H1 (cell line): Measurements from ENCODE around the gene RUNX1. TPM values are rescaled to one million over a fixed set of nuclear protein-coding genes. Genes with fewer than 3 reads are reported as not detected.

ENCODE experiments used
- ASH2L ChIP-seq: fragments of 200-600, 300-600 bp; sonication (generic); IDR thresholded peaks from one replicate; pipeline ENCODE4 v1.7.1; 2017; ENCODE audit warnings: low read length
- CHD2 ChIP-seq: IDR thresholded peaks from 2 replicates; pipeline ENCODE4 v1.6.1; 2012; ENCODE audit warnings: low read length, improper control_type of control experiment
- KDM1A ChIP-seq: fragments of 200-600, 300-600 bp; sonication (generic); IDR thresholded peaks from 2 replicates; pipeline ENCODE4 v1.7.1; 2016; ENCODE audit warnings: mild to moderate bottlenecking, low read length, borderline replicate concordance
- TEAD4 ChIP-seq: IDR thresholded peaks from 2 replicates; pipeline ENCODE4 v1.6.1; 2012; ENCODE audit warnings: low read depth, low read length, inconsistent platforms, mixed read lengths
- polyA plus RNA-seq, 7 experiments: library from polyadenylated mRNA; depleted of rRNA in 3 of 7; stranded (reverse) in 5 of 7; unstranded in 2 of 7; fragments of >200 nt in 5 of 7; fragments of 200-250 nt in 2 of 7; gene quantifications; 1 replicate in 5 of 7; 2 replicates in 1 of 7; 4 replicates in 1 of 7; pipeline versions ENCODE4 v1.2.1 to v1.2.3, GENCODE V29; 2011 to 2013; ENCODE audit warnings: missing spikeins in 2 of 7, mixed read lengths in 2 of 7
- total RNA-seq: library from RNA; stranded (reverse); fragmentation: NEBNext Ultra II Directional; extraction: Animal tissue kit (Norgen Biotek cat#: 25700); gene quantifications from 2 replicates; pipeline ENCODE4 v1.2.1, GENCODE V29; 2021
- TF ChIP-seq, protein P1 (sequence below): fragments of 300-600 bp; sonication (generic); IDR thresholded peaks from 2 replicates; pipeline ENCODE4 v1.7.1; 2012; ENCODE audit warnings: low read length, moderate library complexity, mild to moderate bottlenecking, inconsistent platforms; ENCODE audit not compliant: insufficient replicate concordance
- TF ChIP-seq, protein P2 (sequence below), 3 experiments: IDR thresholded peaks; 1 replicate in 2 of 3; 2 replicates in 1 of 3; pipeline versions ENCODE4 v1.5.1 to v1.6.1; 2011; ENCODE audit warnings: low read length in 3 of 3, mild to moderate bottlenecking in 3 of 3, inconsistent platforms in 2 of 3, low read depth in 1 of 3, moderate library complexity in 1 of 3; ENCODE audit not compliant: insufficient read depth in 1 of 3; ENCODE audit errors: control extremely low read depth in 1 of 3

The RUNX1 gene
- total and polyA plus RNA-seq, 2 of the 8 experiments (the other 6 are each of a cell fraction or from before 2014, with no cell fraction given), result 0.20 to 0.60 TPM

DNA sequence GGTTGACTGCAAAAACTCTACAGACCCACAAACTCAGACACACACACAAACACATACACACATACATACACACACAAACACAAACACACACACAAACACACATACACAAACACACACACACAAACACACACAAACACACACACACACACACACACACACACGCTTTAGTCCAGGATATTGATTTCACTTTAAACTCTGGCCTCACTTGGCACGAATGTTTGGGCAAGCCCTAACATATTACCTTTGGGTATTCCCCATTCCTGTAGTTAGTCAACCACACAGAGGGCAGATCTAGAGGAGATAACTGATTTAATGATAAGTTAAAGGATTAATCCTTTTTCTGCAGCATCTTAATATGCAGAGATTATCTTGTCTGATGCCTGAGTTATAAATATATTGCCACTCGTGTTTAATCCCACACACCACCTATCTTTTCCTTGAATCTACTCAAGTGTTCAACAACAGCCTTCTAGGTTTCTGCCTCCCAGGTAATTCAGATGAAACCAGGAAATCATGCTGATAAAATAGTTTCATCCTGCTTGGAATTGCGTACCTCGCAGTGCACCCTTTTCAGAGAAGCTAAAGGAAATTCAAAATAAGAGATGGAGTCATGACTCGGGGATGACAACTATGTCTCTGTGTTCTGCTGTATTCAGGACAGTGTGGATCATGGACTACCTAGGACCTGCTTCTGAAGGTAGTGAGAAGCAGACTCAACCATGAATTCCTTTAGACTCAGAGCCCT lies 14.5 kb upstream of the RUNX1 start (continued):
- TF ChIP-seq, protein P1, sequence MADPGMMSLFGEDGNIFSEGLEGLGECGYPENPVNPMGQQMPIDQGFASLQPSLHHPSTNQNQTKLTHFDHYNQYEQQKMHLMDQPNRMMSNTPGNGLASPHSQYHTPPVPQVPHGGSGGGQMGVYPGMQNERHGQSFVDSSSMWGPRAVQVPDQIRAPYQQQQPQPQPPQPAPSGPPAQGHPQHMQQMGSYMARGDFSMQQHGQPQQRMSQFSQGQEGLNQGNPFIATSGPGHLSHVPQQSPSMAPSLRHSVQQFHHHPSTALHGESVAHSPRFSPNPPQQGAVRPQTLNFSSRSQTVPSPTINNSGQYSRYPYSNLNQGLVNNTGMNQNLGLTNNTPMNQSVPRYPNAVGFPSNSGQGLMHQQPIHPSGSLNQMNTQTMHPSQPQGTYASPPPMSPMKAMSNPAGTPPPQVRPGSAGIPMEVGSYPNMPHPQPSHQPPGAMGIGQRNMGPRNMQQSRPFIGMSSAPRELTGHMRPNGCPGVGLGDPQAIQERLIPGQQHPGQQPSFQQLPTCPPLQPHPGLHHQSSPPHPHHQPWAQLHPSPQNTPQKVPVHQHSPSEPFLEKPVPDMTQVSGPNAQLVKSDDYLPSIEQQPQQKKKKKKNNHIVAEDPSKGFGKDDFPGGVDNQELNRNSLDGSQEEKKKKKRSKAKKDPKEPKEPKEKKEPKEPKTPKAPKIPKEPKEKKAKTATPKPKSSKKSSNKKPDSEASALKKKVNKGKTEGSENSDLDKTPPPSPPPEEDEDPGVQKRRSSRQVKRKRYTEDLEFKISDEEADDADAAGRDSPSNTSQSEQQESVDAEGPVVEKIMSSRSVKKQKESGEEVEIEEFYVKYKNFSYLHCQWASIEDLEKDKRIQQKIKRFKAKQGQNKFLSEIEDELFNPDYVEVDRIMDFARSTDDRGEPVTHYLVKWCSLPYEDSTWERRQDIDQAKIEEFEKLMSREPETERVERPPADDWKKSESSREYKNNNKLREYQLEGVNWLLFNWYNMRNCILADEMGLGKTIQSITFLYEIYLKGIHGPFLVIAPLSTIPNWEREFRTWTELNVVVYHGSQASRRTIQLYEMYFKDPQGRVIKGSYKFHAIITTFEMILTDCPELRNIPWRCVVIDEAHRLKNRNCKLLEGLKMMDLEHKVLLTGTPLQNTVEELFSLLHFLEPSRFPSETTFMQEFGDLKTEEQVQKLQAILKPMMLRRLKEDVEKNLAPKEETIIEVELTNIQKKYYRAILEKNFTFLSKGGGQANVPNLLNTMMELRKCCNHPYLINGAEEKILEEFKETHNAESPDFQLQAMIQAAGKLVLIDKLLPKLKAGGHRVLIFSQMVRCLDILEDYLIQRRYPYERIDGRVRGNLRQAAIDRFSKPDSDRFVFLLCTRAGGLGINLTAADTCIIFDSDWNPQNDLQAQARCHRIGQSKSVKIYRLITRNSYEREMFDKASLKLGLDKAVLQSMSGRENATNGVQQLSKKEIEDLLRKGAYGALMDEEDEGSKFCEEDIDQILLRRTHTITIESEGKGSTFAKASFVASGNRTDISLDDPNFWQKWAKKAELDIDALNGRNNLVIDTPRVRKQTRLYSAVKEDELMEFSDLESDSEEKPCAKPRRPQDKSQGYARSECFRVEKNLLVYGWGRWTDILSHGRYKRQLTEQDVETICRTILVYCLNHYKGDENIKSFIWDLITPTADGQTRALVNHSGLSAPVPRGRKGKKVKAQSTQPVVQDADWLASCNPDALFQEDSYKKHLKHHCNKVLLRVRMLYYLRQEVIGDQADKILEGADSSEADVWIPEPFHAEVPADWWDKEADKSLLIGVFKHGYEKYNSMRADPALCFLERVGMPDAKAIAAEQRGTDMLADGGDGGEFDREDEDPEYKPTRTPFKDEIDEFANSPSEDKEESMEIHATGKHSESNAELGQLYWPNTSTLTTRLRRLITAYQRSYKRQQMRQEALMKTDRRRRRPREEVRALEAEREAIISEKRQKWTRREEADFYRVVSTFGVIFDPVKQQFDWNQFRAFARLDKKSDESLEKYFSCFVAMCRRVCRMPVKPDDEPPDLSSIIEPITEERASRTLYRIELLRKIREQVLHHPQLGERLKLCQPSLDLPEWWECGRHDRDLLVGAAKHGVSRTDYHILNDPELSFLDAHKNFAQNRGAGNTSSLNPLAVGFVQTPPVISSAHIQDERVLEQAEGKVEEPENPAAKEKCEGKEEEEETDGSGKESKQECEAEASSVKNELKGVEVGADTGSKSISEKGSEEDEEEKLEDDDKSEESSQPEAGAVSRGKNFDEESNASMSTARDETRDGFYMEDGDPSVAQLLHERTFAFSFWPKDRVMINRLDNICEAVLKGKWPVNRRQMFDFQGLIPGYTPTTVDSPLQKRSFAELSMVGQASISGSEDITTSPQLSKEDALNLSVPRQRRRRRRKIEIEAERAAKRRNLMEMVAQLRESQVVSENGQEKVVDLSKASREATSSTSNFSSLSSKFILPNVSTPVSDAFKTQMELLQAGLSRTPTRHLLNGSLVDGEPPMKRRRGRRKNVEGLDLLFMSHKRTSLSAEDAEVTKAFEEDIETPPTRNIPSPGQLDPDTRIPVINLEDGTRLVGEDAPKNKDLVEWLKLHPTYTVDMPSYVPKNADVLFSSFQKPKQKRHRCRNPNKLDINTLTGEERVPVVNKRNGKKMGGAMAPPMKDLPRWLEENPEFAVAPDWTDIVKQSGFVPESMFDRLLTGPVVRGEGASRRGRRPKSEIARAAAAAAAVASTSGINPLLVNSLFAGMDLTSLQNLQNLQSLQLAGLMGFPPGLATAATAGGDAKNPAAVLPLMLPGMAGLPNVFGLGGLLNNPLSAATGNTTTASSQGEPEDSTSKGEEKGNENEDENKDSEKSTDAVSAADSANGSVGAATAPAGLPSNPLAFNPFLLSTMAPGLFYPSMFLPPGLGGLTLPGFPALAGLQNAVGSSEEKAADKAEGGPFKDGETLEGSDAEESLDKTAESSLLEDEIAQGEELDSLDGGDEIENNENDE, result no peak
- TF ChIP-seq, protein P2, sequence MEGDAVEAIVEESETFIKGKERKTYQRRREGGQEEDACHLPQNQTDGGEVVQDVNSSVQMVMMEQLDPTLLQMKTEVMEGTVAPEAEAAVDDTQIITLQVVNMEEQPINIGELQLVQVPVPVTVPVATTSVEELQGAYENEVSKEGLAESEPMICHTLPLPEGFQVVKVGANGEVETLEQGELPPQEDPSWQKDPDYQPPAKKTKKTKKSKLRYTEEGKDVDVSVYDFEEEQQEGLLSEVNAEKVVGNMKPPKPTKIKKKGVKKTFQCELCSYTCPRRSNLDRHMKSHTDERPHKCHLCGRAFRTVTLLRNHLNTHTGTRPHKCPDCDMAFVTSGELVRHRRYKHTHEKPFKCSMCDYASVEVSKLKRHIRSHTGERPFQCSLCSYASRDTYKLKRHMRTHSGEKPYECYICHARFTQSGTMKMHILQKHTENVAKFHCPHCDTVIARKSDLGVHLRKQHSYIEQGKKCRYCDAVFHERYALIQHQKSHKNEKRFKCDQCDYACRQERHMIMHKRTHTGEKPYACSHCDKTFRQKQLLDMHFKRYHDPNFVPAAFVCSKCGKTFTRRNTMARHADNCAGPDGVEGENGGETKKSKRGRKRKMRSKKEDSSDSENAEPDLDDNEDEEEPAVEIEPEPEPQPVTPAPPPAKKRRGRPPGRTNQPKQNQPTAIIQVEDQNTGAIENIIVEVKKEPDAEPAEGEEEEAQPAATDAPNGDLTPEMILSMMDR (IDR thresholded peaks at IDR 0.05; ENCODE audit: control extremely low read depth in 1 of 3, insufficient read depth in 1 of 3, low read depth in 1 of 3, low read length in 3 of 3), result no peak
- TF ChIP-seq CHD2, result no peak
- TF ChIP-seq ASH2L, result no peak
- TF ChIP-seq TEAD4, result no peak
- no peak for TF ChIP-seq KDM1A
